DOHH2 (cell line): Measurements from ENCODE around the gene FNDC3B.

Source experiments
- CTCF ChIP-seq: fragments of 200-600 bp; sonication (generic); IDR thresholded peaks from one replicate; pipeline ENCODE4 v1.5.1; 2014; ENCODE audit warnings: antibody characterized with exemption, mild to moderate bottlenecking, low read depth, low read length; ENCODE audit not compliant: poor library complexity, severe bottlenecking
- EZH2phosphoT487 ChIP-seq: fragments of 200-600 bp; sonication (generic); IDR thresholded peaks from 2 replicates; pipeline ENCODE4 v1.6.1; 2017; ENCODE audit warnings: borderline replicate concordance, mild to moderate bottlenecking, antibody characterized with exemption, low read length, moderate library complexity, mixed read lengths

- no peak for TF ChIP-seq CTCF
- TF ChIP-seq EZH2phosphoT487 = no peak
These were observed 137.7 kb downstream of the FNDC3B start for GRCh38 chr3:172177046-172177445.
